Left renal cortex interstitium (tissue), 4 donors: ENCODE measurements around the gene HMGB2. TPM values are rescaled to one million over a fixed set of nuclear protein-coding genes. Genes with fewer than 3 reads are reported as not detected.

Experiments
- DNase-seq, 4 donors: peaks; one replicate each; pipeline ENCODE4 v3.0.0-alpha.2; 2013; ENCODE audit warnings: low read depth in 4 of 4, low spot score in 2 of 4, missing footprints in 1 of 4
- polyA plus RNA-seq, 4 donors: library from polyadenylated mRNA; unstranded; fragments of 120-200 nt; gene quantifications; one replicate each; pipeline ENCODE4 v1.2.1, GENCODE V29; 2013; ENCODE audit not compliant: insufficient read length in 4 of 4

The HMGB2 gene
- polyA plus RNA-seq, 4 donors, result 347 to 417 (median 355) TPM

GRCh38 chr4:173334891-173335752 lies 964 bp upstream of the HMGB2 start:
- peak; percentile 61 to 83 (median 79) for DNase-seq

- peak in 3 of 4 donors; percentile 1 to 39 (median 33) for DNase-seq
Measured at GRCh38 chr4:173333658-173334084, 487 bp downstream of the HMGB2 start.

GRCh38 chr4:173332963-173333657 lies 1.0 kb downstream of the HMGB2 start:
- DNase-seq, result peak; percentile 16 to 31 (median 22)

GRCh38 chr4:173332021-173332487 lies 2.1 kb downstream of the HMGB2 start:
- DNase-seq, result peak in 1 of 4 donors; percentile 4

- DNase-seq, result no peak
Measured at GRCh38 chr4:173330590-173330989, 3.6 kb downstream of the HMGB2 start.

- no peak for DNase-seq
Measured at GRCh38 chr4:173328236-173328901, 5.8 kb downstream of the HMGB2 start.

- DNase-seq, result no peak
Measured at GRCh38 chr4:173325007-173325736, 9.0 kb downstream of the HMGB2 start.

- DNase-seq, result no peak
Measured at GRCh38 chr4:173319696-173320095, 14.5 kb downstream of the HMGB2 start.

GRCh38 chr4:173318648-173319211 lies 15.4 kb downstream of the HMGB2 start:
- DNase-seq, result peak in 1 of 4 donors; percentile 12

- no peak for DNase-seq
Measured at GRCh38 chr4:173318240-173318639, 15.9 kb downstream of the HMGB2 start.

- no peak for DNase-seq
Measured at GRCh38 chr4:173317004-173317403, 17.2 kb downstream of the HMGB2 start.

- no peak for DNase-seq
Measured at GRCh38 chr4:173316060-173316459, 18.1 kb downstream of the HMGB2 start.

GRCh38 chr4:173314715-173315114 lies 19.4 kb downstream of the HMGB2 start:
- DNase-seq, result no peak

GRCh38 chr4:173311368-173311767 lies 22.8 kb downstream of the HMGB2 start:
- no peak for DNase-seq

GRCh38 chr4:173307778-173308177 lies 26.4 kb downstream of the HMGB2 start:
- no peak for DNase-seq

GRCh38 chr4:173301518-173302201 lies 32.5 kb downstream of the HMGB2 start:
- peak; percentile 7 to 32 (median 22) for DNase-seq

GRCh38 chr4:173294444-173294843 lies 39.7 kb downstream of the HMGB2 start:
- no peak for DNase-seq

- DNase-seq, result no peak
Measured at GRCh38 chr4:173293663-173294062, 40.5 kb downstream of the HMGB2 start.

- no peak for DNase-seq
Measured at GRCh38 chr4:173291899-173292298, 42.3 kb downstream of the HMGB2 start.
